GM10248 (cell line): ENCODE measurements around the gene VAT1L.

Source experiments
- CTCF ChIA-PET: fragments of 300-600 bp; sonication (Branson Sonifier 250); formaldehyde crosslinking; extraction: SDS; loops from one replicate; lab custom pipeline; 2021; ENCODE audit warnings: antibody characterized with exemption; lab: Yijun Ruan, JAX
- POLR2A ChIA-PET: fragments of 350-650 bp; sonication (Branson Sonifier 250); formaldehyde crosslinking; extraction: SDS; loops from one replicate; lab custom pipeline; 2020; ENCODE audit warnings: antibody characterized with exemption; lab: Yijun Ruan, JAX
- DNase-seq: peaks from one replicate; pipeline ENCODE4 v3.0.0; 2012; ENCODE audit errors: extremely low spot score
- CTCF ChIP-seq: IDR thresholded peaks from 2 replicates; pipeline ENCODE4 v1.5.1; 2012; ENCODE audit warnings: mild to moderate bottlenecking, low read depth; ENCODE audit errors: extremely low read depth, missing control alignments, control extremely low read depth

The VAT1L gene

DNA sequence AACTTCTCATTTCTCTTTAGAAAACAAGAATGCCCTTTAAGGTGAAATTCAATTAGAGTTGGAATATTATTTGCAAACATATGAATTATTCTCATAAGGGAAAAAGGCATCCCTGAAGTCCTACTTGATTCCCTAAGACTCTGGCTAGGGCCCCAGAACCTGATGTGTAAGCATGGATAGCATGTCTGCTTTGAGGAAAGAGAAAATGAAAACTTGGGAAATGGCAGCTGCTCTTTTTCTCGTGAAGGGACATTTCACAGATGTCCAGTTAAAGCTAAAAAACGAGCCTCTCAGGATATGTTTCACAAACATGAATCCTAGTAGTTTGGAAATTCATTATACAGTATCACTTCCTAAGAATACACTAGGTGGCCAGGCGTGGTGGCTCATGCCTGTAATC, 121.7 kb downstream of the VAT1L start:
- TF ChIP-seq CTCF = no peak
- DNase-seq = no peak
- CTCF ChIA-PET = no interaction called here
- POLR2A ChIA-PET = no interaction called here

DNA sequence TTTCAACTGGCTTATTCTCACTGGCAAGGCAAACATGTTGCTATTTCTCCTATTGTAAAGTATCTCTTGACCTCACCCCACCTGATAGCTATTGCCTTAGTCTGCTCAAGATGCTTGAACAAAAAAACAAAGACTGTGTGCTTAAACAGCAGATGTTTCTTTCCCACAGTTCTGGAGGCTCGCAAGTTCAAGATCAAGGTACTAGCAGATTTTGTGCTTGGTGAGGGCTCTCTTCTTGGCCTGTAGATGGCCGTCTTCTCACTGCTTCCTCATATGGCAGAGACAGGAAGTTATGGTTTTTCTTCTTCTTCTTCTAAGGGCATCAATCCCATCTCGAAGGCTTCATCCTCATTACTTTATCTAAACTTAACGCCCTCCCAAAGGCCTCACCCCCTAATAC, 124.3 kb downstream of the VAT1L start:
- POLR2A ChIA-PET = no interaction called here
- DNase-seq = no peak
- no peak for TF ChIP-seq CTCF
- CTCF ChIA-PET = no interaction called here

- TF ChIP-seq CTCF = no peak
- ChIA-PET CTCF (interaction anchor here (1.6 kb wide), 1 partner anchor 15 kb away, joined by 4 read pairs; no protein-coding TSS in a partner anchor), POLR2A (no interaction called here)
- no peak for DNase-seq
Measured at GRCh38 chr16:77913738-77914253, 125.4 kb downstream of the VAT1L start.

DNA sequence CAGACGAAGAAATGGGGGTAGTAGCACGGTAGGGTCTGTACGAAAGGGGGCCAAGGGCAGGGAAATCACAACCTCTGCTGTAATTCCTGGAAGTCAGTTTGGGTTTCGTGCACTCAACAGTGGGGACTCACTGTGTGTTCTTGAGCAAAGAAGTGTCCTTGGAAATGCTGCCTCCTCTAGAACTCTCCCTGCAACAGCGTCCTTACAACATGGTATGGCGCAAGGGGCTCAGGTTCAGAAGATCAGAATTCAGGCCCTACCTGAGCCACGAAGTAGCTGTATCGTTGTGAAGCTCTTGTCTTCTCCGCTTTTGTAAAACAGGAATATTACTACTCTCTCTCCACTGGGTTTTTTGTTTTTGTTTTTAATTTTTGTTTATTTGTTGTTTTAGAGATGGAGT, 127.7 kb downstream of the VAT1L start:
- DNase-seq = no peak
- no peak for TF ChIP-seq CTCF
- CTCF ChIA-PET = no interaction called here
- POLR2A ChIA-PET = no interaction called here

DNA sequence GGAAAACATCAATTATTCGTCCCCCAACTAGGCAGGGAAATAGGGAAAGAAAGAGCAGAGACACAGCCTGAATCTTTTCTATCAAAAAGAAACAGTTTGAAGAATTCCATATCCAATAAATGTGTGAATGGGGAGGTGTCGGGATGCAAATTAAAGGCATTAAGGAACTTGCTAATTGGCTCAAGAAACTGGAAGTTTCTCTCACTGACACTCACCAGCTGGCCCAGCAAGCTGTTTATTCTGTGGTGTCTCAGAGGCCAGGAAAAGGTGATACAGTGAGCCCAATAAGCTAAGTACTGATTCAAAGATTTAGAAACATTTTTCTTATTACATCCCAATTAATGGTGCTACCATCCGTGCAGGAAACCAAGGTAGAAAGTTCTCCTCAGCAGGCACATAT, 129.6 kb downstream of the VAT1L start:
- ChIA-PET CTCF (interaction anchor here (1.4 kb wide), 1 partner anchor 34 kb away, joined by 3 read pairs; no protein-coding TSS in a partner anchor), POLR2A (no interaction called here)
- DNase-seq = no peak
- TF ChIP-seq CTCF = no peak

DNA sequence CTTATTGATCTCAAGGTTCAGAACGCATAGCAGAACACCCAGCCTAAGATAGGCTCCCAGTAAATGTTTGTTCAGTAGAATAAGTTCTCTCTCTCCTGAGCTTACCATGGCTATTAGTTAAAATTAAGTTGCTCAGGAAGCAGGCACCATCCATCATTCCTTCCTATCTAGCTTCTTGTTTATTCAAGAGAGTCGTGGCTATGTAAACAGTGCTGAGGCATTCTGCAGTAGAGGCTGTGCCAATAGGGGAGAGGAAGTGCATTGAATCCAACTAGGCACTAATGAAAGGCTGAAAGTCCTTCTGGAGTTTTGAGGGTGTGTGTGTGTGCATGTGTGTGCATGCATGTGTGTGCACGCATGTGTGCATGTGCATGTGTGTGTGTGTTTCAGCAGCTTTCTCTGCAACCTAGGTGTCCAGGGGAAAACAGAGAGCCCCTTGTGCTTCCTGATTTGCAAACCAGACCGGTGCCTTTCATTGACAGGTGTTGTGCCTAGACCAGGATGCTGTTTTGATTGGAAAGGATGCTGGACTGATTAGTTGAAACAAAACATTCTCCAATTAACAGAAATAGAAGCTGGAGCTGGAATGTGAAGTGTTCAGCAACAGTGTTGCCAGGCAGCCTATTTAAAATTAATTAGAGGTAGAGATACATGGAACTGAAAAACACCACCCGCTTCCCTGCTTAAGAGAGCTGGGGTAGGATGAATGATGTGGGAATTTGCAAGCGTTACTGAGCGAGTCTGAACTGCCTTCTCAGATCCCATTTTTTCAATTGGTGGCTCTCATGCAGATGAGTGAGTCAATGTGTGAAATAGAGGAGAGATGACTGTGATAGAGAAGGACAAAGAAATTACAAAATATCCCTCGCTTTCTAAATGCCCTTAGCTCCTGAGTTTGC, 130.7 kb downstream of the VAT1L start:
- no peak for TF ChIP-seq CTCF
- no peak for DNase-seq
- CTCF ChIA-PET = no interaction called here
- POLR2A ChIA-PET = no interaction called here
